Measurements from ENCODE around the gene MBL2. TPM values are rescaled to one million over a fixed set of nuclear protein-coding genes. Genes with fewer than 3 reads are reported as not detected.

Gene MBL2
- not detected for polyA plus RNA-seq (2012; ENCODE audit: low read depth, missing spikeins)

GRCh38 chr10:52772623-52773022 is at the start of gene MBL2:
Gene MBL2, minus strand, starts transcription at chr10:52772784. Its CDS starts 1,149 bp downstream, at chr10:52771635.
- TF ChIP-seq TAF1 (IDR thresholded peaks at IDR 0.05; ENCODE audit: low read depth, low read length) (no peak), PAX5 (IDR thresholded peaks at IDR 0.05; ENCODE audit: insufficient read depth, low read length, severe bottlenecking) (no peak), POU2F2 (IDR thresholded peaks at IDR 0.05; ENCODE audit: low read depth, low read length) (no peak), POLR2A (IDR thresholded peaks at IDR 0.05; ENCODE audit: low read depth, low read length) (no peak), SPI1 (IDR thresholded peaks at IDR 0.05; ENCODE audit: low read depth, low read length) (no peak), POLR2AphosphoS5 (IDR thresholded peaks at IDR 0.05; ENCODE audit: low read depth, low read length) (no peak)
- DNase-seq (ENCODE audit: insufficient read length, low spot score) (no peak), FAIRE-seq (no peak)

- no peak for DNase-seq (ENCODE audit: insufficient read length, low spot score)
- TF ChIP-seq TAF1 (IDR thresholded peaks at IDR 0.05; ENCODE audit: low read depth, low read length) (no peak), POLR2AphosphoS5 (IDR thresholded peaks at IDR 0.05; ENCODE audit: low read depth, low read length) (no peak), SPI1 (IDR thresholded peaks at IDR 0.05; ENCODE audit: low read depth, low read length) (no peak), POU2F2 (IDR thresholded peaks at IDR 0.05; ENCODE audit: low read depth, low read length) (no peak), PAX5 (IDR thresholded peaks at IDR 0.05; ENCODE audit: insufficient read depth, low read length, severe bottlenecking) (no peak)
- no peak for FAIRE-seq
Observed at GRCh38 chr10:52820309-52820708, 47.7 kb upstream of the MBL2 start.

GRCh38 chr10:52818019-52818418 is 45.4 kb upstream of the MBL2 start:
- TF ChIP-seq SPI1 (IDR thresholded peaks at IDR 0.05; ENCODE audit: low read depth, low read length) (no peak), POLR2AphosphoS5 (IDR thresholded peaks at IDR 0.05; ENCODE audit: low read depth, low read length) (no peak), POLR2A (IDR thresholded peaks at IDR 0.05; ENCODE audit: low read depth, low read length) (no peak), TAF1 (IDR thresholded peaks at IDR 0.05; ENCODE audit: low read depth, low read length) (no peak), POU2F2 (IDR thresholded peaks at IDR 0.05; ENCODE audit: low read depth, low read length) (no peak), PAX5 (IDR thresholded peaks at IDR 0.05; ENCODE audit: insufficient read depth, low read length, severe bottlenecking) (no peak)
- DNase-seq (ENCODE audit: insufficient read length, low spot score), result peak; percentile 4
- FAIRE-seq, result peak; percentile 94

- DNase-seq (ENCODE audit: insufficient read length, low spot score) (no peak), FAIRE-seq (no peak)
Observed at GRCh38 chr10:52814506-52814905, 41.9 kb upstream of the MBL2 start.

GRCh38 chr10:52811776-52812175 is 39.2 kb upstream of the MBL2 start:
- DNase-seq (ENCODE audit: insufficient read length, low spot score) (no peak), FAIRE-seq (no peak)
- TF ChIP-seq PAX5 (IDR thresholded peaks at IDR 0.05; ENCODE audit: insufficient read depth, low read length, severe bottlenecking) (no peak), TAF1 (IDR thresholded peaks at IDR 0.05; ENCODE audit: low read depth, low read length) (no peak), POLR2A (IDR thresholded peaks at IDR 0.05; ENCODE audit: low read depth, low read length) (no peak), POU2F2 (IDR thresholded peaks at IDR 0.05; ENCODE audit: low read depth, low read length) (no peak)

More at GRCh38 chr10:52814506-52814905, 41.9 kb upstream of the MBL2 start:
- TF ChIP-seq POU2F2 (IDR thresholded peaks at IDR 0.05; ENCODE audit: low read depth, low read length) (no peak), TAF1 (IDR thresholded peaks at IDR 0.05; ENCODE audit: low read depth, low read length) (no peak), SPI1 (IDR thresholded peaks at IDR 0.05; ENCODE audit: low read depth, low read length) (peak; percentile 3; the same call in 1 of the 2 replicates)

GRCh38 chr10:52810761-52811160 is 38.2 kb upstream of the MBL2 start:
- DNase-seq (ENCODE audit: insufficient read length, low spot score), result no peak
- FAIRE-seq, result no peak
- no peak for TF ChIP-seq TAF1 (IDR thresholded peaks at IDR 0.05; ENCODE audit: low read depth, low read length)
- no peak for TF ChIP-seq SPI1 (IDR thresholded peaks at IDR 0.05; ENCODE audit: low read depth, low read length)
- no peak for TF ChIP-seq PAX5 (IDR thresholded peaks at IDR 0.05; ENCODE audit: insufficient read depth, low read length, severe bottlenecking)
- no peak for TF ChIP-seq POU2F2 (IDR thresholded peaks at IDR 0.05; ENCODE audit: low read depth, low read length)
- TF ChIP-seq POLR2A (IDR thresholded peaks at IDR 0.05; ENCODE audit: low read depth, low read length), result no peak

GRCh38 chr10:52807803-52808202 is 35.2 kb upstream of the MBL2 start:
- DNase-seq (ENCODE audit: insufficient read length, low spot score), result no peak
- FAIRE-seq, result no peak
- TF ChIP-seq POLR2A (IDR thresholded peaks at IDR 0.05; ENCODE audit: low read depth, low read length) (no peak), TAF1 (IDR thresholded peaks at IDR 0.05; ENCODE audit: low read depth, low read length) (no peak), SPI1 (IDR thresholded peaks at IDR 0.05; ENCODE audit: low read depth, low read length) (no peak), POU2F2 (IDR thresholded peaks at IDR 0.05; ENCODE audit: low read depth, low read length) (no peak), POLR2AphosphoS5 (IDR thresholded peaks at IDR 0.05; ENCODE audit: low read depth, low read length) (no peak), PAX5 (IDR thresholded peaks at IDR 0.05; ENCODE audit: insufficient read depth, low read length, severe bottlenecking) (no peak)

- FAIRE-seq (no peak), DNase-seq (ENCODE audit: insufficient read length, low spot score) (no peak)
Observed at GRCh38 chr10:52805414-52806285, 33.1 kb upstream of the MBL2 start.

GRCh38 chr10:52801947-52802346 is 29.4 kb upstream of the MBL2 start:
- no peak for FAIRE-seq
- DNase-seq (ENCODE audit: insufficient read length, low spot score), result no peak
- no peak for TF ChIP-seq SPI1 (IDR thresholded peaks at IDR 0.05; ENCODE audit: low read depth, low read length)
- no peak for TF ChIP-seq POU2F2 (IDR thresholded peaks at IDR 0.05; ENCODE audit: low read depth, low read length)
- no peak for TF ChIP-seq POLR2AphosphoS5 (IDR thresholded peaks at IDR 0.05; ENCODE audit: low read depth, low read length)
- TF ChIP-seq POLR2A (IDR thresholded peaks at IDR 0.05; ENCODE audit: low read depth, low read length), result no peak
- no peak for TF ChIP-seq TAF1 (IDR thresholded peaks at IDR 0.05; ENCODE audit: low read depth, low read length)
- no peak for TF ChIP-seq PAX5 (IDR thresholded peaks at IDR 0.05; ENCODE audit: insufficient read depth, low read length, severe bottlenecking)

More at GRCh38 chr10:52805414-52806285, 33.1 kb upstream of the MBL2 start:
- no peak for TF ChIP-seq POLR2AphosphoS5 (IDR thresholded peaks at IDR 0.05; ENCODE audit: low read depth, low read length)
- TF ChIP-seq POLR2A (IDR thresholded peaks at IDR 0.05; ENCODE audit: low read depth, low read length), result no peak
- TF ChIP-seq SPI1 (IDR thresholded peaks at IDR 0.05; ENCODE audit: low read depth, low read length), result no peak
- TF ChIP-seq POU2F2 (IDR thresholded peaks at IDR 0.05; ENCODE audit: low read depth, low read length), result no peak
- no peak for TF ChIP-seq PAX5 (IDR thresholded peaks at IDR 0.05; ENCODE audit: insufficient read depth, low read length, severe bottlenecking)
- no peak for TF ChIP-seq TAF1 (IDR thresholded peaks at IDR 0.05; ENCODE audit: low read depth, low read length)

All from GM12891 (cell line).